22Rv1 (cell line): Measurements from ENCODE around the gene ERFL.

Experiments used
- H3K27ac ChIP-seq: fragments of 450-650 bp; 2 replicates; pipeline ENCODE4 v1.5.1; 2017
- CTCF ChIP-seq: fragments of 450-650 bp; IDR thresholded peaks from 2 replicates; pipeline ENCODE4 v1.5.1; 2017; ENCODE audit warnings: mild to moderate bottlenecking
- ZFX ChIP-seq: fragments of 450-650 bp; IDR thresholded peaks from 2 replicates; pipeline ENCODE4 v1.6.1; 2017; ENCODE audit warnings: antibody characterized with exemption, borderline replicate concordance

Gene ERFL

GRCh38 chr19:41965106-41965505 is 36.9 kb upstream of the ERFL start:
- no peak overlapping the region for H3K27ac ChIP-seq

GRCh38 chr19:41960973-41961372 is 32.7 kb upstream of the ERFL start:
- TF ChIP-seq ZFX (no peak), CTCF (no peak)
- H3K27ac ChIP-seq: no peak overlapping the region

More at GRCh38 chr19:41965106-41965505, 36.9 kb upstream of the ERFL start:
- no peak for TF ChIP-seq CTCF
- TF ChIP-seq ZFX: no peak

GRCh38 chr19:41959056-41960053 is 31.1 kb upstream of the ERFL start, which contains the start of gene RABAC1:
TSS of gene RABAC1 (minus strand) at chr19:41959321. CDS start at chr19:41959292, 29 bp downstream.
- peak; percentile 40 for TF ChIP-seq CTCF
- no peak for TF ChIP-seq ZFX

GRCh38 chr19:41958367-41959055 is 30.3 kb upstream of the ERFL start:
- TF ChIP-seq ZFX (no peak), CTCF (no peak)
- peak overlapping the region; percentile 89 for H3K27ac ChIP-seq

More at GRCh38 chr19:41959056-41960053, 31.1 kb upstream of the ERFL start, which contains the start of gene RABAC1:
- H3K27ac ChIP-seq: peak within 1 kb of the TSS; percentile 89

- H3K27ac ChIP-seq: peak overlapping the region; percentile 89
- TF ChIP-seq ZFX: no peak
- TF ChIP-seq CTCF: peak; percentile 92
Observed at GRCh38 chr19:41957838-41958366, 29.7 kb upstream of the ERFL start.

GRCh38 chr19:41957161-41957837 is 29.1 kb upstream of the ERFL start:
- TF ChIP-seq ZFX (no peak), CTCF (no peak)
- H3K27ac ChIP-seq: peak overlapping the region; percentile 89
